Gastroesophageal sphincter (tissue), 3 donors: ENCODE data around the gene OR4D10.

Experiments
- CTCF ChIP-seq, 4 experiments: fragments of 200-600 bp in 2 of 4; fragments of 450-650 bp in 2 of 4; sonication (generic) in 1 of 4; IDR thresholded peaks; one replicate each; pipeline ENCODE4 v1.5.1; 2017 to 2019; ENCODE audit warnings: antibody characterized with exemption in 4 of 4, mild to moderate bottlenecking in 2 of 4, moderate library complexity in 2 of 4
- POLR2A ChIP-seq, 2 donors: fragments of 450-650 bp; IDR thresholded peaks; one replicate each; pipeline ENCODE4 v1.6.1; 2017; ENCODE audit warnings: antibody characterized with exemption in 2 of 2, mild to moderate bottlenecking in 2 of 2, moderate library complexity in 1 of 2

- TF ChIP-seq CTCF (IDR thresholded peaks at IDR 0.05) (no peak), POLR2A (IDR thresholded peaks at IDR 0.05) (no peak)
Observed at GRCh38 chr11:59456661-59457060, 16.5 kb upstream of the OR4D10 start, which contains the start of gene OR4D6.
